Chondrocyte (in vitro differentiated cells): ENCODE results near the gene SLC9A9. TPM values are rescaled to one million over a fixed set of nuclear protein-coding genes. Genes with fewer than 3 reads are reported as not detected.

ENCODE experiments used
- DNase-seq: peaks from one replicate; pipeline ENCODE4 v3.0.0; 2021; ENCODE audit warnings: mixed read lengths, low spot score
- H3K27ac Mint-ChIP-seq: one replicate; pipeline ENCODE4 v1.8.0; 2021; ENCODE audit warnings: mild to moderate bottlenecking, moderate library complexity, mixed read lengths; ENCODE audit not compliant: unreplicated experiment
- H3K27me3 Mint-ChIP-seq: 2 replicates; pipeline ENCODE4 v1.8.0; 2021; ENCODE audit warnings: low read depth, mixed read lengths
- H3K36me3 Mint-ChIP-seq: 2 replicates; pipeline ENCODE4 v1.8.0; 2021; ENCODE audit warnings: low read depth, mixed read lengths
- H3K4me1 Mint-ChIP-seq: 2 replicates; pipeline ENCODE4 v1.8.0; 2021; ENCODE audit warnings: low read depth, mild to moderate bottlenecking, mixed read lengths
- H3K4me3 Mint-ChIP-seq: one replicate; pipeline ENCODE4 v1.8.0; 2021; ENCODE audit warnings: mild to moderate bottlenecking, moderate library complexity, mixed read lengths; ENCODE audit not compliant: unreplicated experiment
- H3K9me3 Mint-ChIP-seq: 2 replicates; pipeline ENCODE4 v1.8.0; 2021; ENCODE audit warnings: low read depth, mixed read lengths
- CTCF ChIP-seq: fragments of 200-600 bp; sonication (generic); IDR thresholded peaks from 2 replicates; pipeline ENCODE4 v1.5.0; 2021; ENCODE audit warnings: antibody characterized with exemption, mild to moderate bottlenecking, moderate library complexity
- total RNA-seq: library from RNA; stranded (reverse); gene quantifications from 3 replicates; pipeline ENCODE4 v1.2.1, GENCODE V29; 2021

The SLC9A9 gene
- total RNA-seq, 1 donor from 2014 or later, result 2.6 TPM

GRCh38 chr3:143265501-143266070 is 582.7 kb downstream of the SLC9A9 start:
- Mint-ChIP-seq H3K27me3 (no peaks in the 10 kb centered on the region), H3K4me1 (no peaks in the 10 kb centered on the region), H3K9me3 (no peaks in the 10 kb centered on the region), H3K4me3 (no peak overlapping the region), H3K27ac (no peak overlapping the region), H3K36me3 (no peaks in the 10 kb centered on the region)
- TF ChIP-seq CTCF, result no peak
- no peak for DNase-seq

GRCh38 chr3:143263852-143264513 is 584.3 kb downstream of the SLC9A9 start:
- Mint-ChIP-seq H3K4me3 (no peak overlapping the region), H3K9me3 (no peaks in the 10 kb centered on the region), H3K4me1 (no peaks in the 10 kb centered on the region), H3K27ac (no peak overlapping the region), H3K27me3 (no peaks in the 10 kb centered on the region), H3K36me3 (no peaks in the 10 kb centered on the region)
- no peak for DNase-seq
- TF ChIP-seq CTCF, result no peak

- H3K9me3 Mint-ChIP-seq, result no peaks in the 10 kb centered on the region
- H3K36me3 Mint-ChIP-seq, result no peaks in the 10 kb centered on the region
- TF ChIP-seq CTCF, result no peak
- no peak overlapping the region for H3K27ac Mint-ChIP-seq
- no peak overlapping the region for H3K4me3 Mint-ChIP-seq
- DNase-seq, result no peak
- peaks cover 1% of the 10 kb centered on the region for H3K4me1 Mint-ChIP-seq
- no peaks in the 10 kb centered on the region for H3K27me3 Mint-ChIP-seq
Observed at GRCh38 chr3:143261848-143262247, 586.4 kb downstream of the SLC9A9 start.

- H3K36me3 Mint-ChIP-seq, result no peaks in the 10 kb centered on the region
- no peaks in the 10 kb centered on the region for H3K27me3 Mint-ChIP-seq
- H3K9me3 Mint-ChIP-seq, result no peaks in the 10 kb centered on the region
- no peak for DNase-seq
- H3K27ac Mint-ChIP-seq, result no peak overlapping the region
- no peak overlapping the region for H3K4me3 Mint-ChIP-seq
- TF ChIP-seq CTCF, result no peak
- peaks cover 8% of the 10 kb centered on the region for H3K4me1 Mint-ChIP-seq
Observed at GRCh38 chr3:143258692-143259091, 589.6 kb downstream of the SLC9A9 start.

GRCh38 chr3:143256416-143256815 is 591.9 kb downstream of the SLC9A9 start:
- H3K27me3 Mint-ChIP-seq, result no peaks in the 10 kb centered on the region
- H3K36me3 Mint-ChIP-seq, result no peaks in the 10 kb centered on the region
- no peak for DNase-seq
- H3K4me3 Mint-ChIP-seq, result no peak overlapping the region
- no peaks in the 10 kb centered on the region for H3K9me3 Mint-ChIP-seq
- peaks cover 8% of the 10 kb centered on the region for H3K4me1 Mint-ChIP-seq
- no peak for TF ChIP-seq CTCF
- H3K27ac Mint-ChIP-seq, result no peak overlapping the region
